Activated CD4-positive, alpha-beta T cell treated with anti-CD3 and anti-CD28 coated beads for 36 hours (primary cell): ENCODE measurements around the gene ANKRD60. TPM values are rescaled to one million over a fixed set of nuclear protein-coding genes. Genes with fewer than 3 reads are reported as not detected.

Experiments
- ATAC-seq: fragments of 200-7000 bp; cut with Tn5 transposase; one replicate; pipeline ENCODE4 v1.10.0; 2021; ENCODE audit warnings: mild to moderate bottlenecking, moderate library complexity
- CTCF ChIA-PET: fragments of 350-600 bp; sonication (Branson Sonifier 250); formaldehyde crosslinking; loops from one replicate; lab custom pipeline; 2021; ENCODE audit warnings: antibody characterized with exemption; lab: Charles Lee
- POLR2A ChIA-PET: fragments of 350-600 bp; sonication (Branson Sonifier 250); formaldehyde crosslinking; loops from one replicate; lab custom pipeline; 2021; ENCODE audit warnings: antibody characterized with exemption, inconsistent platforms; lab: Charles Lee
- DNase-seq: peaks from one replicate; pipeline ENCODE4 v3.0.0-alpha.2; 2020
- H3K27ac Mint-ChIP-seq: one replicate; pipeline ENCODE4 v1.8.0; 2021; ENCODE audit warnings: mixed read lengths
- H3K27me3 Mint-ChIP-seq: one replicate; pipeline ENCODE4 v1.8.0; 2021; ENCODE audit warnings: mixed read lengths
- H3K36me3 Mint-ChIP-seq: one replicate; pipeline ENCODE4 v1.8.0; 2021; ENCODE audit warnings: low read depth, mixed read lengths
- H3K4me1 Mint-ChIP-seq: one replicate; pipeline ENCODE4 v1.8.0; 2021; ENCODE audit warnings: mixed read lengths
- H3K4me3 Mint-ChIP-seq: one replicate; pipeline ENCODE4 v1.8.0; 2021; ENCODE audit warnings: mild to moderate bottlenecking, moderate library complexity, mixed read lengths
- H3K9me3 Mint-ChIP-seq: one replicate; pipeline ENCODE4 v1.8.0; 2021; ENCODE audit warnings: low read depth, mixed read lengths
- intact Hi-C, 2 experiments: fragments of 100-400 bp; cut with DNase I in 1 of 2; cut with micrococcal nuclease in 1 of 2; formaldehyde crosslinking; loops; one replicate each; pipeline versions ENCODE4 v1.14.2 to v1.15.1; 2022 to 2024; cut with DNase I, micrococcal nuclease
- total RNA-seq, 2 experiments: library from RNA; stranded (reverse); gene quantifications; one replicate each; pipeline ENCODE4 v1.2.3, GENCODE V29; 2021

Gene ANKRD60
- total RNA-seq, 2 experiments from 2014 or later = not detected

GRCh38 chr20:58261660-58262059 is 33.2 kb upstream of the ANKRD60 start:
- Mint-ChIP-seq H3K9me3 (no peaks in the 10 kb centered on the region), H3K4me1 (peaks cover 11% of the 10 kb centered on the region), H3K27me3 (no peaks in the 10 kb centered on the region), H3K27ac (no peak overlapping the region), H3K4me3 (no peak overlapping the region), H3K36me3 (peaks cover 17% of the 10 kb centered on the region)
- DNase-seq (no peak), ATAC-seq (no peak)
- ChIA-PET CTCF (interaction anchor here (1.8 kb wide), 1 partner anchor 186 kb away, joined by 4 read pairs; no protein-coding TSS in a partner anchor), POLR2A (no interaction called here)
- intact Hi-C loops = no loop called here

- Mint-ChIP-seq H3K4me3 (no peak overlapping the region), H3K27ac (no peak overlapping the region), H3K27me3 (no peaks in the 10 kb centered on the region), H3K4me1 (peaks cover 19% of the 10 kb centered on the region), H3K9me3 (no peaks in the 10 kb centered on the region), H3K36me3 (peaks cover 13% of the 10 kb centered on the region)
- CTCF ChIA-PET = interaction anchor here (0.6 kb wide), 2 partner anchors 50 to 188 kb away, joined by 3 to 4 read pairs; no protein-coding TSS in a partner anchor
- DNase-seq (no peak), ATAC-seq (no peak)
- intact Hi-C loops = no loop called here
- POLR2A ChIA-PET = interaction anchor here (0.9 kb wide), 1 partner anchor 9 kb away, joined by 3 read pairs; no protein-coding TSS in a partner anchor
Observed at GRCh38 chr20:58260006-58260405, 31.6 kb upstream of the ANKRD60 start.

- DNase-seq (peak; percentile 18), ATAC-seq (peak; percentile 31)
- intact Hi-C loops = no loop called here
Observed at GRCh38 chr20:58256842-58257241, 28.4 kb upstream of the ANKRD60 start.

GRCh38 chr20:58256307-58256706 is 27.9 kb upstream of the ANKRD60 start:
- Mint-ChIP-seq H3K4me1 (peaks cover 38% of the 10 kb centered on the region), H3K27ac (no peak overlapping the region), H3K9me3 (no peaks in the 10 kb centered on the region), H3K27me3 (no peaks in the 10 kb centered on the region), H3K36me3 (peaks cover 16% of the 10 kb centered on the region), H3K4me3 (no peak overlapping the region)
- POLR2A ChIA-PET = no interaction called here
- ATAC-seq (no peak), DNase-seq (no peak)
- CTCF ChIA-PET = no interaction called here
- intact Hi-C loops = no loop called here

More at GRCh38 chr20:58256842-58257241, 28.4 kb upstream of the ANKRD60 start:
- ChIA-PET CTCF (no interaction called here), POLR2A (no interaction called here)
- Mint-ChIP-seq H3K27ac (peak overlapping the region; percentile 76), H3K36me3 (peaks cover 16% of the 10 kb centered on the region), H3K4me3 (no peak overlapping the region), H3K27me3 (no peaks in the 10 kb centered on the region), H3K4me1 (peaks cover 32% of the 10 kb centered on the region), H3K9me3 (no peaks in the 10 kb centered on the region)

- H3K9me3 Mint-ChIP-seq = no peaks in the 10 kb centered on the region
- H3K4me3 Mint-ChIP-seq = no peak overlapping the region
- DNase-seq (no peak), ATAC-seq (no peak)
- no peaks in the 10 kb centered on the region for H3K27me3 Mint-ChIP-seq
- no peak overlapping the region for H3K27ac Mint-ChIP-seq
- ChIA-PET POLR2A (no interaction called here), CTCF (interaction anchor here (0.7 to 1.2 kb wide), 6 partner anchors 17 to 601 kb away, joined by 3 to 4 read pairs (median 3); no protein-coding TSS in a partner anchor)
- intact Hi-C loops = loop anchor here in 1 of 2 experiments (5.0 kb wide), 1 partner anchor 52 kb away; the partner anchor contains the start of gene RAB22A
- H3K36me3 Mint-ChIP-seq = peaks cover 17% of the 10 kb centered on the region
- H3K4me1 Mint-ChIP-seq = peaks cover 40% of the 10 kb centered on the region
Observed at GRCh38 chr20:58254890-58255289, 26.4 kb upstream of the ANKRD60 start.

GRCh38 chr20:58251979-58252591 is 23.6 kb upstream of the ANKRD60 start:
- ChIA-PET CTCF (interaction anchor here (1.0 to 1.9 kb wide), 3 partner anchors 10 to 49 kb away, joined by 3 to 5 read pairs (median 3); no protein-coding TSS in a partner anchor), POLR2A (no interaction called here)
- Mint-ChIP-seq H3K27ac (peak overlapping the region; percentile 39), H3K9me3 (no peaks in the 10 kb centered on the region), H3K36me3 (peaks cover 22% of the 10 kb centered on the region), H3K27me3 (no peaks in the 10 kb centered on the region), H3K4me3 (no peak overlapping the region), H3K4me1 (peaks cover 34% of the 10 kb centered on the region)
- ATAC-seq (peak; percentile 84), DNase-seq (peak; percentile 19)
- intact Hi-C loops = loop anchor here in 1 of 2 experiments (5.0 kb wide), 1 partner anchor 55 kb away; the partner anchor contains the start of gene RAB22A

GRCh38 chr20:58251348-58251978 is 23.0 kb upstream of the ANKRD60 start:
- H3K36me3 Mint-ChIP-seq = peaks cover 21% of the 10 kb centered on the region
- no peak for DNase-seq
- no peaks in the 10 kb centered on the region for H3K9me3 Mint-ChIP-seq
- H3K4me1 Mint-ChIP-seq = peaks cover 29% of the 10 kb centered on the region
- no peaks in the 10 kb centered on the region for H3K27me3 Mint-ChIP-seq
- CTCF ChIA-PET = interaction anchor here (1.5 to 1.9 kb wide), 2 partner anchors 14 to 49 kb away, joined by 3 to 5 read pairs; no protein-coding TSS in a partner anchor
- ATAC-seq = no peak
- intact Hi-C loops = loop anchor here in 1 of 2 experiments (5.0 kb wide), 1 partner anchor 56 kb away; the partner anchor contains the start of gene RAB22A
- no peak overlapping the region for H3K4me3 Mint-ChIP-seq
- POLR2A ChIA-PET = no interaction called here
- H3K27ac Mint-ChIP-seq = peak overlapping the region; percentile 73

- DNase-seq (no peak), ATAC-seq (no peak)
- H3K36me3 Mint-ChIP-seq = peaks cover 27% of the 10 kb centered on the region
- H3K27ac Mint-ChIP-seq = no peak overlapping the region
- CTCF ChIA-PET = interaction anchor here (0.6 to 4.1 kb wide), 5 partner anchors 8 to 841 kb away, joined by 3 to 21 read pairs (median 4); no protein-coding TSS in a partner anchor
- H3K4me1 Mint-ChIP-seq = peaks cover 3% of the 10 kb centered on the region
- no peaks in the 10 kb centered on the region for H3K9me3 Mint-ChIP-seq
- H3K4me3 Mint-ChIP-seq = no peak overlapping the region
- POLR2A ChIA-PET = no interaction called here
- intact Hi-C loops = no loop called here
- H3K27me3 Mint-ChIP-seq = no peaks in the 10 kb centered on the region
Observed at GRCh38 chr20:58246346-58246745, 17.9 kb upstream of the ANKRD60 start.

- CTCF ChIA-PET = interaction anchor here (0.6 to 4.1 kb wide), 6 partner anchors 8 to 842 kb away, joined by 3 to 21 read pairs (median 5); no protein-coding TSS in a partner anchor
- Mint-ChIP-seq H3K27me3 (no peaks in the 10 kb centered on the region), H3K9me3 (no peaks in the 10 kb centered on the region), H3K36me3 (peaks cover 27% of the 10 kb centered on the region), H3K4me3 (no peak overlapping the region), H3K27ac (no peak overlapping the region), H3K4me1 (no peaks in the 10 kb centered on the region)
- POLR2A ChIA-PET = no interaction called here
- intact Hi-C loops = no loop called here
- DNase-seq (no peak), ATAC-seq (no peak)
Observed at GRCh38 chr20:58245931-58246330, 17.5 kb upstream of the ANKRD60 start.

GRCh38 chr20:58245181-58245891 is 16.9 kb upstream of the ANKRD60 start:
- no peak for ATAC-seq
- H3K9me3 Mint-ChIP-seq = no peaks in the 10 kb centered on the region
- CTCF ChIA-PET = interaction anchor here (0.6 to 4.1 kb wide), 5 partner anchors 8 to 842 kb away, joined by 3 to 21 read pairs (median 4); no protein-coding TSS in a partner anchor
- H3K4me1 Mint-ChIP-seq = no peaks in the 10 kb centered on the region
- no peaks in the 10 kb centered on the region for H3K27me3 Mint-ChIP-seq
- peaks cover 27% of the 10 kb centered on the region for H3K36me3 Mint-ChIP-seq
- no peak overlapping the region for H3K27ac Mint-ChIP-seq
- no peak for DNase-seq
- POLR2A ChIA-PET = no interaction called here
- intact Hi-C loops = no loop called here
- no peak overlapping the region for H3K4me3 Mint-ChIP-seq

- ChIA-PET POLR2A (no interaction called here), CTCF (interaction anchor here (1.2 to 4.1 kb wide), 2 partner anchors 7 to 10 kb away, joined by 6 to 21 read pairs; no protein-coding TSS in a partner anchor)
- intact Hi-C loops = no loop called here
- Mint-ChIP-seq H3K9me3 (no peaks in the 10 kb centered on the region), H3K4me1 (no peaks in the 10 kb centered on the region), H3K27ac (no peak overlapping the region), H3K4me3 (no peak overlapping the region), H3K27me3 (no peaks in the 10 kb centered on the region), H3K36me3 (peaks cover 23% of the 10 kb centered on the region)
- no peak for DNase-seq
- ATAC-seq = no peak
Observed at GRCh38 chr20:58244517-58245030, 16.1 kb upstream of the ANKRD60 start.
